ENCODE data around the gene USP34.
"Not testable (repeated sequence)": the region's sequence is repeated elsewhere in the genome, so short reads cannot be mapped to it uniquely, and the experiment has no call there.

Gene USP34

DNA sequence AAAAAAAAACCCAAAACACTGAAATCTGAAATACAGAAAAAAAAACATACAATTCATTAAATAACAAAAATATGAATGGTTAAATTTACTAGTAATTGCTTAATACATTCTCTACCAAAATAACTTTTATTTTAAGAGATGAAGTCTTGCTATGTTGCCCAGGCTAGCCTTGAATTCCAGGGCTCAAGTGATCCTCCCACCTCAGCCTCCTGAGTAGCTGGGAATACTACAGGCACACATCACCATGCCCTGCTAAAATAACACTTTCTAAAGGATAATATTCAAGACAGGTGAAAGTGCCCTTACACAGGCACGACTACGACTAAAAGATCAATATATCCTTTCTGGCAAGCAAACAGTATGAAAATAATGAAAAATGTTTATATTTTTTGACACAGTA lies 9.5 kb downstream of the USP34 start:
- no peak for DNase-seq (ENCODE audit: extremely low read depth in 1 of 2, low read depth in 1 of 2)

DNA sequence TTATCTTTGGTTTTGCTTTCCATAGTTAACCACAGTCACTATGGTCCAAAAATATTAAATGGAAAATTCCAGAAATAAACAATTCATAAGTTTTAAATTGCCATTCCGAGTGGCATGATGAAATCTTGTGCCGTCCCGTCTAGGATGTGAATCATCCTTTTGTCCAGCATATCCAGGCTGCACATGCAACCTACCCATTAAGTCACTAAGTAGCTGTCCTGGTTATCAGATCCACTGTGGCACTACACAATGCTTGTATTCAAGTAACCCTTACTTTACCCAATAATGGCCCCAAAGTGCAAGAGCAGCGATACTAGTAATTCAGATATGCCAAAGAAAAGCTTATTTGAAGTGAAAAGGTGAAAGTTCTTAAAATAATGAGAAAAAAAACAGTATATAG lies 10.7 kb downstream of the USP34 start:
- DNase-seq (ENCODE audit: extremely low read depth in 1 of 2, low read depth in 1 of 2) = no peak

DNA sequence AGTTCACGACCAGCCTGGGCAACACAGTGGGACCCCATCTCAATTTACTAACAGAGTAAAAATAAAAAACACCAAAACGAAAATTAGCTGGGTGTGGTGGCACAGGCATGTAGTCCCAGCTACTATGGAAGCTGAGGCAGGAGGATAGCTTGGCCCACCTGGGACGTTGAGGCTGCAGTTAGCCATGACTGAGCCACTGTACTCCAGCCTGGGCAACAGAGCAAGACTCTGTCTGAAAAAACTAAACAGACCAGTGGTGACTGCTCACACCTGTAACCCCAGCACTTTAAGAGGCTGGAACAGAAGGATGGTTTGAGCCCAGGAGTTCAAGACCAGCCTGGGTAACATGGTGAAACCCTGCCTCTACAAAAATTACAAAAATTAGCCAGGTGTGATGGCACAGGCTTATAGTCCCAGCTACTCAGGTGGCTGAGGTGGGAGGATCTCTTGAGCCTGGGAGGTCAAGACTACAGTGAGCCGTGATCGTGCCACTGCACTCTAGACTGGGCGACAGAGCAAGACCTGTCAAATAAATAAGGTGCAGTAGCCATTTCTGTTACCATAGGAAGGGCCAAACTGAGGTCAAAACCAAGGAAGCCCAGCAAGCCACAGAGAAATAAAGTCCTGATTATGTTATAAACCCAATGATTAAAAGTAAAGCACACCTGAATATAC lies 14.0 kb downstream of the USP34 start:
- no peak for DNase-seq (ENCODE audit: extremely low read depth in 1 of 2, low read depth in 1 of 2)

DNA sequence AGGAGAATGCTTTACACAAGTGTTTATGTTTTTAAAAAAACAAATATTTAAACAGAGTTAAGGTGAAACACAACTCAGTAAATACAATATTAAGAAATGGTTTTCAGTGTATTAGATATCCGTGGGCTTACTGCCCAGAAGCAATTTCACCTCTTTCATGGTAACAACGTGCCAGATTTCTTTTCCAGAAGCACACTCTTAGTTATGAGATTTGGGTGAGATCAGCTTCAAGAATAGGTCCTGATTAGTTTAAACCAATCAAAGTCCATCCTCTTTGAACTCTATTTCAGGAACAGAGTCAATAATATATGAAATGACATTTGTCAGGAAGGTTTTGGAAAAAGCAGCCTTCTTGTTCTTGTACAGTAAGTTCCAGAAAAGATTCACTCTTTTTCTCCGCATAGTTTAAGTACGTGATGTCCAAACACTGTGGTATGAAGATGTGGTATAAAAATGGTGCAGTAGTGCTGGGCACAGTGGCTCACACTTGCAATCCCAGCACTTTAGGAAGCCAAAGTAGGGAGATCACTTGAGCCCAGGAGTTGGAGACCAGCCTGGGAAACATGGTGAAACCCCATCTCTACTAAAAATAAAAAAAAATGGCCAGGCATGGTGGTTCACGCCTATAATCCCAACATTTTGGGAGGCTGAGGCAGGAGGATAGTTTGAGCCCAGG lies 14.7 kb downstream of the USP34 start:
- DNase-seq (ENCODE audit: extremely low read depth in 1 of 2, low read depth in 1 of 2) = no peak

DNA sequence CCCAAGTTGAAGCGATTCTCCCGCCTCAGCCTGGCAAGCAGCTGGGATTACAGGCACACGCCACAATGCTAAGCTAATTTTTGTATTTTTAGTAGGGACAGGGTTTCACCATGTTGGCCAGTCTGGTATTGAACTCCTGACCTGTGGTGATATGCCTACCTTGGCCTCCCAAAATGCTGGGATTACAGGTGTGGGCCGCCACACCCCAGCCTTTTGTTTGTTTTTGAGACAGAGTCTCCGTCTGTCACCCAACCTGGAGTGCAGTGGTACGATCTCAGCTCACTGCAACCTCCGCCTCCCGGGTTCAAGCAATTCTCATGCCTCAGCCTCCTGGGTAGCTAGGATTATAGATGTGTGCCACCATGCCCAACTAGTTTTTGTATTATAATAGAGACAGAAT lies 15.9 kb downstream of the USP34 start:
- DNase-seq (ENCODE audit: extremely low read depth in 1 of 2, low read depth in 1 of 2) = not testable (repeated sequence)

DNA sequence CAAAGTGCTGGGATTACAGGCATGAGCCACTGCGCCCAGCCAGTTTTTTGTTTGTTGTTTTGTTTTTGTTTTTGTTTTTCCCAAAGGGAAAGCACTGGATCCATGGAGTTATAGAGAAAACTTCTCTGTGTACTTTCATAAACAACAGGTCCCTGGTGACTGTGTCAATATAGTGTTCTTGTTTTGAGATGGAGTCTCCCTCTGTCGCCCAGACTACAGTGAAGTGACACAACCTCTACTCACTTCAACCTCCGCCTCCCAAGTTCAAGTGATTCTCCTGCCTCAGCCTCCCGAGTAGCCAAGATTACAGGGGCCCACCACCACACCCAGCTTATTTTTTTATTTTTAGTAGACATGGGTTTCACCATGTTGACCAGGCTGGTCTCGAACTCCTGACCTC lies 16.5 kb downstream of the USP34 start:
- DNase-seq (ENCODE audit: extremely low read depth in 1 of 2, low read depth in 1 of 2) = no peak

DNA sequence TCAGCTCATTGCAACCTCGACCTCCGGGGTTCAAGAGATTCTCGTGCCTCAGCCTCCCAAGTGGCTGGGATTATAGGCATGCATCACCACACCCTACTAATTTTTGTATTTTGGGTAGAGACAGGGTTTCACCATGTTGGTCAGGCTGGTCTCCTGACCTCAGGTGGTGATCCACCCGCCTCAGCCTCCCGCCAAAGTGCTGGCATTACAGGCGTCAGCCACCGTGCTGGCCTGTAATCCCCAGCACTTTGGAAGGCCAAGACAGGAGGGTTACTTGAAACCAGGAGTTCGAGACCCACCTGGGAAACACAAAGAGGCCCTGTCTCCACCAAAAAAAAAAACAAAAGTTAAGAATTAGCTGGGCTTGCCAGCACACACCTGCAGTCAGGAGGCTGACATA lies 18.5 kb downstream of the USP34 start:
- no peak for DNase-seq (ENCODE audit: extremely low read depth in 1 of 2, low read depth in 1 of 2)

DNA sequence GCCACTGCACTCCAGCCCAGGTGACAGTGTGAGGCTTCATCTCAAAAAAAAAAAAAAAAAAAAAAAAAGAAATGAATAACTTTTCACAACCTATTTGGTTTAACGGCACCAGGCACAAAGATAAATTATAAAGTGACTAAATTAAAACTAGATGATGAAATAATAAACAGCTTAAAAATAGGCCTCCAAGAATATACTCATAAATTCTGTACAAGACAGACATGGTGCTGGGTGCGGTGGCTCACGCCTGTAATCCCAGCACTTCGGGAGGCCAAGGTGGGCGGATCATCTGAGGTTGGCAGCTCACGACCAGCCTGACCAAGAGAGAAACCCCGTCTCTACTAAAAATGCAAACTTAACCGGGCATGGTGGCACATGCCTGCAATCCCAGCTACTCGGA lies 19.7 kb downstream of the USP34 start:
- no peak for DNase-seq (ENCODE audit: extremely low read depth in 1 of 2, low read depth in 1 of 2)

DNA sequence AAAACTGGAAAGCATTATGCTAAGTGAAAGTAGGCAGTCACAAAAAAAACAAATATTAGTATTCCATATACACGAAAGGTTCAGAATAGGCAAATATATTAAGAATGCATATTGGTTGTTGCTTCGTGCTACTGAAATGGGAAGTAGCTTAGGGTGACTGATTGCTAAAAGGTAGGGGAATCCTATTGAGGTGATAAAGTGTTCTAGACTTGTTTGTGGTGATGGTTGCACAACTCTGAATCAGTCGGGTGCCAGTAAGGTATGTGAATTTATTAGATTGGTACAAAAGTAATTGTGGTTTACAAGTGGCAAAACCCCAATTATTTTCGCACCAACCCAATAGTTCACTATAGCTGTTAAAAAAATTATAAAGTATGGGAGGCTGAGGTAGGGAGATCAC lies 20.7 kb downstream of the USP34 start:
- DNase-seq (ENCODE audit: extremely low read depth in 1 of 2, low read depth in 1 of 2) = no peak

DNA sequence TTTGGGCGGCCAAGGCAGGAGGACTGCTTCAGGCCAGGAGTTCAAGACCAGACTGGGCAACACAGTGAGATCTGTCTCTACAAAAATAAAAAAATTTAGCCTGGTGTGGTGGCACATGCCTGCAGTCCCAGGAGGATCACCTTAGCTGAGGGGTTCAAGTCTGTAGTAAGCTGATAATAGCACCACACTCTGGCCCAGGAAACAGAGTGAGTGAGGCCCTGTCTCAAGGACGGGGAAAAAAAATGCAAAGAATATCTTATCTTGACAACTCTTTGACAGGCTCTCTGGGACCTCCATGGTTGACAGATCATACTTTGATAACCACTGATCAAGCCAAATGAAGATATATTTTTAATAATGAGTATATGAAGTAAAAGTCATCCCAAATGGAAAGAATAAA lies 22.7 kb downstream of the USP34 start:
- DNase-seq (ENCODE audit: extremely low read depth in 1 of 2, low read depth in 1 of 2) = no peak

DNA sequence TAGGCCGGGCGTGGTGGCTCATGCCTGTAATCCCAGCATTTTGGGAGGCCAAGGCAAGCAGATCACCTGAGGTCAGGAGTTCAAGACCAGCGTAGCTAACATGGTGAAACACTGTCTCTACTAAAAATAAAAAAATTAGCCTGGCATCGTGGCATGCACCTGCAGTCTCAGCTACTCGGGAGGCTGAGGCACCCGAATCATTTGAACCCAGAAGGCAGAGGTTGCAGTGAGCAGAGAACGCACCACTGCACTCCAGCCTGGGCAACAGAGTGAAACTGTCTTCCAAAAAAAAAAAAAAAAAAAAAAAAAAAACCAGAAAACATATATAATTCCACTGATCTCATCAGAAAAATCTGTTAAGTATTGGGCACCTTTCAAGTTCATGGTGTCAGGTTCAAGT lies 23.9 kb downstream of the USP34 start:
- not testable (repeated sequence) for DNase-seq (ENCODE audit: extremely low read depth in 1 of 2, low read depth in 1 of 2)

DNA sequence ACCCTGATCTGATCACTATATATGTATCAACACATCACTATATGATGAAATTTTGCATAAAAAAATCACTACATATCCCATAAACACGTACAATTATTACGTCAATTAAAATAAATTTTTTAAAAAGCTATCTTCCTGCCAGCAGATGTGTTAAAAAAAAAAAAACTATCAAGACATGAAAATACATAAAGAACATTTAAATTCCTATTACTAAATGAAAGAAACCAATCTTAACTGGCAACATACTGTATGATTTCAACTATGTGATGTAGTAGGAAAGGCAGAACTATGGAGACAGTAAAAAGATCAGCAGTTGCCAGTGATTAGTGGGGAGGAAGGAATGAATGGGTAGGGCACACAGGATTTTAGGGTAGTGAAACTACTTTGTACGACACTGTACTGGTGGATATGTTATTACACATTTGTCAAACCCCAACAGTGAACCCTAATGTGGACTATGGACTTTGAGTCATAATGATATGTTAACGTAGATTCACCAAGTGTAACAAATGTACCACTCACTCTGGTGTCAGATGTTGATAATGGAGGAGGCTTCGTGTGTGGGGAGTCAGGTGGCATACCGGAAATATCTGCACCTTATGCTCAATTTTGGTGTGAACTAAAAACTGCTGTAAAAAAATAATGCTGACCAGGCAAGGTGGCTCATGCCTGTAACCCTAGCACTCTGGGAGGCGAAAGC lies 27.4 kb downstream of the USP34 start:
- no peak for DNase-seq (ENCODE audit: extremely low read depth in 1 of 2, low read depth in 1 of 2)

DNA sequence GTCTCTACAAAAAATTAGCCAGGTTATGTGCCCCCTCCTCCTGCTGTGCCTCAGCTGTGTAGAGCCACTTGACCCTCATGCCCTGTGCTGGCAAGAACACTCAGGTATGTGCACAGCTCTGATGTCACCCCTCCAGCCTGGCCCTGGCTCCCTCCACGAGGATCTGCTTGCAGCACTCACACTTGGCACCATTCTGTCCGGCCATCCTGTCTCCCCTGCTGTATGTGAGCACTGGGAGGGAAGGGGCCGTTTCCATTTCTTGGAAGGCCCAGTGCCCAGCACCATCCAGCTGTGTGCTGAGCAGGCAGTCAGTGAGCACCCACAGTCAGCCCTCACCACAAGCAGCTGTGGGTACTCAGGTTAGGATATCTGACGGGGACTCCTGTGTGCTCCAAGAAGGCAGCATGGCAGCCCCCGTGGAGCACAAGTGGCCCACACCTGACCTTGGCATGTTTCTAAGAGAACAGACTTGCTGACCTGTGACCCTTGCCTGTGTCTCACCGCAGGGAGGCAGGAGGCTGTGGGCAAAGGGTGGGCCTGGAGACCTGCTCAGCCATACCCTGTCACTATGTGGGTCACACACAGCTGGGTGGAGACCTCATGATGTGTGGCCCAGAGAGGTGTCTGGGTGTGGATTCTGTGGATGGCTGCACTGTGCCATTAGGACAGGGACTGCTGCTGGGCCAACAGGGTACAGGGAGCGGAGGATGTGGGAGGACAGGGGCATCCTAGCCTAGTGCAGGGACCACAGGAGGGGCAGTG lies 31.5 kb downstream of the USP34 start:
- DNase-seq (ENCODE audit: extremely low read depth in 1 of 2, low read depth in 1 of 2) = no peak

DNA sequence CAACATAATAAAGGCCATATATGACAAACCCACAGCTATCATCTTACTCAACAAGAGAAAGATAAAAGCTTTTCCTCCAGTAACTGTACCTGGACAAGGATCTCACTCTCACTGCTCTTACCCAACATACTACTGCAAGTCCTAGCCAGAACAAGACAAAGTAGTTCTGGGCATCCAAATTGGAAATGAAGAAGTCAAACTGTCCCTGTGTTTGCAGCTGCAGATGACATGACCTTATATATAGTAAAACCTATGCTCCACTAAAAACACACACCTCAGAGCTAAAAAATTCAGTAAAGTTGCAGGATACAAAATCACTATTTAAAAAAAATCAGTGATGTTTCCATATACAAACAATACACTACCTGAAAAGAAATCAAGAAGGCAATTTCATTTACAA lies 32.2 kb downstream of the USP34 start:
- DNase-seq (ENCODE audit: extremely low read depth in 1 of 2, low read depth in 1 of 2) = no peak

DNA sequence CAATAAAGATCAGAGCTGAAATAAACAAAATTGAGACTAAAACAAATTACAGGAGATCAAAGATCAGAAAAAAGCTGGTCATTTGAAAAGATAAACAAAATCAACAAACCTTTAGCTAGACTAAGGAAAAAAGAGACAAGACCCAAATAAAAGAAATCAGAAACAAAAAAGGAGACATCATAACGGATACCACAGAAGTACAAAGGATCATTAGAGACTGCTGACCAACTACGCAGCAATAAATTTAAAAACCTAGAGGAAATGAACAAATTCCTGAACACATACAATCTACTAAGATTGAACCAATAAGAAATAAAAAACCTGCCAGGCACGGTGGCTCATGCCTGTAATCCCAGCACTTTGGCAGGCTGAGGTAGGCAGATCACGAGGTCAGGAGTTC lies 33.7 kb downstream of the USP34 start:
- DNase-seq (ENCODE audit: extremely low read depth in 1 of 2, low read depth in 1 of 2) = no peak

DNA sequence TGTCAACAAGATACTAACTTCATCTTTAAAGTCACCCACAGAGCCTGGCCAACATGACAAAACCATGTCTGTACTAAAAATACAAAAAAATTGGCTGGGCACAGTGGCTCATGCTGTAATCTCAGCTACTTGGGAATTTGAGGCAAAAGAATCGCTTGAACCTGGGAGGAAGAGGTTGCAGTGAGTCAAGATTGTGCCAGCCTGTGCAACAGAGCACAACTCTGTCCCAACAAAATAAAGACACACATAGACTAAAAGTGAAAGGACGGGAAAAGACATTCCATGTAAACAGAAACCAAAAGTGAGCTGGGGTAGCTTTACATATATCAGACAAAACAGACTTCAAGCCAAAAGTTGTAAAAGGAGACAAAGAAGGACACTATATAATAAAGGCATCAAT lies 34.8 kb downstream of the USP34 start:
- no peak for DNase-seq (ENCODE audit: extremely low read depth in 1 of 2, low read depth in 1 of 2)

DNA sequence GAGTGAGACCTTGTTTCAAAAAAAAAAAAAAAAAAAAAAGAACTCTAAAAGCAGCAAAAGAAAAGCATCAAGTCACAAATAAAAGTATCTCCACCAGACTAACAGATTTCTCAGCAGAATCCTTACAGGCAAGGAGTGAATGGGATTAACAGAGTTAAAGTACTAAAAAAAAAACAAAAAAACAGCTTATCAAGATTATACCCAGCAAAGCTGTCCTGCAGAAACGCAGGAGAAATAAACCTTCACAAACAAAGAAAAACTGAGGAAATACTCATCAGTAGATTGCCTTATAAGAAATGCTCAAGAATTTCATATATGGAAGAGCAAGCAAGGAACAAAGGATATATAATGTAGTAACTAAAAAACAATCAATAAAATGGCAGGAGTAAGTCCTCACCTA lies 35.6 kb downstream of the USP34 start:
- no peak for DNase-seq (ENCODE audit: extremely low read depth in 1 of 2, low read depth in 1 of 2)

DNA sequence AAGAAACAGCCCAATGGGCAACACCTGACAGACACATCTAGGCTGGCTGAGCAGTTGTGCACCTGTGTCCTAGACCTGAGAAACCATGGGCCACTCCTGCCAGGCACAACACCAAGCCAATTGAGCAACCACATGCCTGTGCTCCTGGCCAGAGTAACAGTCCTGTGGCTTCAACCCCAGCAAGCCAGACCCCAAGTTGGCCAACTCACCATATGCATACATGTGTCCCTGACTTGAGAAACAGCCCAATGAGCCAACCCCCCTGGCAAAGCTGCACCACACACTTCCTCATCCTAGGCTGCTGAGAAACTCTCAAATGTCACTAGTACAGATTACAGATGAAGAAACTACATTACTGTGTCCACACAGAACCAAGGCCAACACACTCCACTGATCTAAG lies 36.6 kb downstream of the USP34 start:
- no peak for DNase-seq (ENCODE audit: extremely low read depth in 1 of 2, low read depth in 1 of 2)

DNA sequence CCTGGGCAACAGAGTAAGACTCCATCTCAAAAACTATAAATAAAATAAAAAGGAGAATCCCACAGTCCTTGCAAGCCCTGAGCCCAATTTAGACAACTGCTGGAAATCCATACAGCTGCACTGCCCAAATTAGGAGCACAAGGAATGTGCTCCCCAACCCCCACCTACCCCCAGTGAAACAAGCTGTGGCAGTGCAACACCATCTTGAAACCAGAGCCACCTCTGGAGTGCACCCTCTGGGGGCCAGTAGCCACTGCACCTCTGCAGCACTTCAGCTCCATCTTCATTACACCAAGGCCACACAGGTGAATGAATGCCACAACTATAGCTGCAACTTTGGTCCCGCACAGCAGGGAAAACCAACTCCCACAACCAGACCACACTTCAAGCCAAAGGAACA lies 37.3 kb downstream of the USP34 start:
- DNase-seq (ENCODE audit: extremely low read depth in 1 of 2, low read depth in 1 of 2) = no peak

DNA sequence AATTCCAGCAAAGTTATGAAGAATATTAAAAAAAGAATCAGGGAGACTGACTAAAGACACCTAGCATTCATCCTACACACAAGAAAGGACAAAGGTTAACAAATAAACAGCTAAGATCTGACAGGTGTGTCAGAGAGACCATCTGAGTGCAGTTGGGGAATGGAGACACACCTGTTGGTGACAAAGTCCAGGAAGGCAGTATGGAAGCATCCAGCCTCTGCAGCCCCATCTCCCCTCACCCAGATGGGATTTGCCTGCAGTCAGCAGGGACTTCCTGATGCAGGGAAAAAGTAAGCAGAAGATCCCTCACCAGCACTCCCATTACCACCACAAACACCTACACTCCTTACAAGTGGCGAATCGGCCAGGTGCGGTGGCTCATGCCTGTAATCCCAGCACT lies 37.9 kb downstream of the USP34 start:
- no peak for DNase-seq (ENCODE audit: extremely low read depth in 1 of 2, low read depth in 1 of 2)

DNA sequence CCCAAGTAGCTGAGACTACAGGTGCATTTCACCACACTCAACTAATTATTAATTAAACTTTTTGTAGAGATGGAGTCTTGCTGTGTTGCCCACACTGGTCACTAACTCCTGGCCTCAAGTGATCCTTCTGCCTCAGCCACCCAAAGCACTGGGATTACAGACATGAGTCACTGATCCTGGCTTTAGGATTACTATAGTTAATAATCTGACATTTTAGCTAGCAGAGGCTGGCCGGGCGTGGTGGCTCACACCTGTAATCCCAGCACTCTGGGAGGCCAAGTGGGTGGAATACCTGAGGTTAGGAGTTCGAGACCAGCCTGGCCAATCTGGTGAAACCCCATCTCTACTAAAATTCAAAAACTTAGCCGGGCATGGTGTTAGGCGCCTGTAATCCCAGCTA lies 39.5 kb downstream of the USP34 start:
- no peak for DNase-seq (ENCODE audit: extremely low read depth in 1 of 2, low read depth in 1 of 2)

Data from stimulated activated CD8-positive, alpha-beta memory T cell treated with anti-CD3 and anti-CD28 coated beads, Interleukin-7, amount 100 ng/mL, for 48 hours (primary cell).